Osteoblast (primary cell): ENCODE measurements around the gene HAPLN1. TPM values are rescaled to one million over a fixed set of nuclear protein-coding genes. Genes with fewer than 3 reads are reported as not detected.

Experiments
- DNase-seq: peaks from one replicate; pipeline ENCODE4 v3.0.0; 2011; ENCODE audit warnings: low spot score, mixed read lengths; ENCODE audit not compliant: insufficient read length; ENCODE audit errors: missing footprints
- H2AFZ ChIP-seq: 2 replicates; pipeline ENCODE4 v1.6.0; 2011; ENCODE audit warnings: mild to moderate bottlenecking, low read length
- H3K27ac ChIP-seq: 2 replicates; pipeline ENCODE4 v1.5.1; 2011; ENCODE audit warnings: mild to moderate bottlenecking, low read depth, low read length, moderate library complexity
- H3K27me3 ChIP-seq: 2 replicates; pipeline ENCODE4 v1.6.0; 2012; ENCODE audit warnings: mild to moderate bottlenecking, control low read depth, inconsistent platforms, low read length, moderate library complexity; ENCODE audit not compliant: insufficient read depth
- H3K36me3 ChIP-seq: 2 replicates; pipeline ENCODE4 v1.5.1; 2011; ENCODE audit warnings: mild to moderate bottlenecking, low read length, control low read depth, moderate library complexity; ENCODE audit not compliant: insufficient read depth
- H3K4me1 ChIP-seq: 2 replicates; pipeline ENCODE4 v1.5.1; 2011; ENCODE audit warnings: mild to moderate bottlenecking, low read length, control low read depth, moderate library complexity; ENCODE audit not compliant: insufficient read depth
- H3K4me2 ChIP-seq: 2 replicates; pipeline ENCODE4 v1.6.0; 2011; ENCODE audit warnings: mild to moderate bottlenecking, low read length; ENCODE audit not compliant: insufficient read depth
- H3K4me3 ChIP-seq: fragments of 200-600 bp; sonication (generic); 3 replicates; pipeline ENCODE4 v1.5.1; 2012; ENCODE audit warnings: mild to moderate bottlenecking, low read length, inconsistent platforms; ENCODE audit not compliant: insufficient read depth
- H3K79me2 ChIP-seq: 2 replicates; pipeline ENCODE4 v1.6.0; 2012; ENCODE audit warnings: mild to moderate bottlenecking, low read length, control low read depth, inconsistent platforms; ENCODE audit not compliant: insufficient read depth
- H3K9me3 ChIP-seq: 2 replicates; pipeline ENCODE4 v1.5.1; 2011; ENCODE audit warnings: low read depth, low read length, control low read depth
- H4K20me1 ChIP-seq: 2 replicates; pipeline ENCODE4 v1.6.0; 2012; ENCODE audit warnings: mild to moderate bottlenecking, low read length, control low read depth; ENCODE audit not compliant: insufficient read depth
- CTCF ChIP-seq: IDR thresholded peaks from 2 replicates; pipeline ENCODE4 v1.5.1; 2011; ENCODE audit warnings: mild to moderate bottlenecking, low read depth, low read length, moderate library complexity; ENCODE audit errors: extremely low read depth
- total RNA-seq: library from RNA; depleted of rRNA; stranded (reverse); fragments of >200 nt; gene quantifications from 2 replicates; pipeline ENCODE4 v1.2.3, GENCODE V29; 2012

Gene HAPLN1
- total RNA-seq, 1 donor, result 18.8 TPM

GRCh38 chr5:83724001-83724400 lies 3.3 kb upstream of the HAPLN1 start:
- H3K27ac ChIP-seq, result peak overlapping the region; percentile 37
- peak overlapping the region; percentile 81 for H2AFZ ChIP-seq
- no peak for DNase-seq
- no peak overlapping the region for H3K4me2 ChIP-seq
- TF ChIP-seq CTCF, result no peak
- H3K4me3 ChIP-seq, result no peak overlapping the region
- no peaks in the 10 kb centered on the region for H3K36me3 ChIP-seq
- H3K79me2 ChIP-seq, result no peaks in the 10 kb centered on the region
- H4K20me1 ChIP-seq, result no peaks in the 10 kb centered on the region
- H3K4me1 ChIP-seq, result peaks cover 22% of the 10 kb centered on the region
- no peaks in the 10 kb centered on the region for H3K9me3 ChIP-seq
- no peaks in the 10 kb centered on the region for H3K27me3 ChIP-seq

DNA sequence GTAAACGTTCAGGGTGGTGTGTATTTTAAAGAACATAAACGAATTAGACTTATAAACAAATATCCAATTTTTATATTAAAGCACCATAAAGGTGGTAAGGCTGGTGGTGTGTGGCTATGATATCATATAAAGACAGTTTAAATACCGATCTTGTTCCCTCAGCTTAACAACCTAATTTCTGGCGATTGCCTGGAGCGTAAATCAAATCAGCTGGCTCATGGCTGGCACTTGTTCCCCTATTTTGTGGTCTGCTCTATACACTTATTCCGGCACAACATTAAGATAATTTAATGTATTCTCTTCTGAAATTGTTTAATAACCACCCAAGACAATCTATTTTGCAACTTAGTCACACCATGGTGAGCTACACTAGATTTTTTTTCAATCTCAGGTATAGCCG lies 2.4 kb upstream of the HAPLN1 start:
- no peak for DNase-seq
- H3K36me3 ChIP-seq, result no peaks in the 10 kb centered on the region
- no peaks in the 10 kb centered on the region for H3K27me3 ChIP-seq
- H3K4me2 ChIP-seq, result peak overlapping the region; percentile 82
- no peak for TF ChIP-seq CTCF
- H3K9me3 ChIP-seq, result no peaks in the 10 kb centered on the region
- no peak overlapping the region for H3K4me3 ChIP-seq
- no peak overlapping the region for H3K27ac ChIP-seq
- peaks cover 5% of the 10 kb centered on the region for H3K79me2 ChIP-seq
- H3K4me1 ChIP-seq, result peaks cover 22% of the 10 kb centered on the region
- no peaks in the 10 kb centered on the region for H4K20me1 ChIP-seq
- H2AFZ ChIP-seq, result no peak overlapping the region

- Histone ChIP-seq H2AFZ (peak overlapping the region; percentile 92), H3K4me3 (peak overlapping the region; percentile 77), H3K4me2 (peak overlapping the region; percentile 82), H3K36me3 (no peaks in the 10 kb centered on the region), H3K27ac (peak overlapping the region; percentile 34), H3K4me1 (peaks cover 22% of the 10 kb centered on the region), H3K79me2 (peaks cover 7% of the 10 kb centered on the region), H3K9me3 (no peaks in the 10 kb centered on the region), H4K20me1 (no peaks in the 10 kb centered on the region), H3K27me3 (no peaks in the 10 kb centered on the region)
- TF ChIP-seq CTCF, result peak; percentile 60
- DNase-seq, result peak; percentile 96
Observed at GRCh38 chr5:83721953-83722901, 1.6 kb upstream of the HAPLN1 start.

DNA sequence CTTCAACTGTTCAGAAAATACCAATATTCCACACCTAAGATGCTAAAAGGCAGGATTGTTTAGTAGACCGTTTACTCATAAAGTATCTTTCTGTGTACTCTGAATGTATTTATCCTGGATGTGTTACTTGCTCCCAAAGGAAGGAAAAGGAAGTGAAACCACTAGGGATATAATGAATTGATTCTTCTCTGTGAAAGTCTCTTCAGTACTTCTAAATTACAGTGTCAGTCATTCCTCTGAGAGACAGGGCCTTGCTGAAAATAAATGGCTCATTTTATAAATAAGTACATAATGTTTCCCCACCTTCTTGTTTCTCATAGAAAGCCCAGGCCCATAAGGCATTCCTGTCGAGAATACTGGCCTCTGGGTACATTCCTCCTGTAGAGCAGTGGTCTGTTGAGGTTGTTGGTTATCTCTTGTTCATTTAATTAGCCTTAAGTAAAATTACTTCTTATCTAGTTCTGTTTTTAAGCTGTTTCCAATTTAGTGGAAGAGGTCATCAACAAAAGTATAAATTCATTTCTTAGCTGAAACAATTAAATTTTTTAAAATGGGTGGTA lies 1.6 kb downstream of the HAPLN1 start:
- Histone ChIP-seq H3K36me3 (no peaks in the 10 kb centered on the region), H3K27me3 (no peaks in the 10 kb centered on the region), H3K27ac (peak overlapping the region; percentile 34), H3K4me2 (peak overlapping the region; percentile 82), H2AFZ (peak overlapping the region; percentile 77), H3K9me3 (no peaks in the 10 kb centered on the region), H3K79me2 (peaks cover 11% of the 10 kb centered on the region), H4K20me1 (no peaks in the 10 kb centered on the region), H3K4me1 (peaks cover 24% of the 10 kb centered on the region), H3K4me3 (peak overlapping the region; percentile 77)
- no peak for DNase-seq
- no peak for TF ChIP-seq CTCF
